ENCODE data around the gene AOC3.

DNA sequence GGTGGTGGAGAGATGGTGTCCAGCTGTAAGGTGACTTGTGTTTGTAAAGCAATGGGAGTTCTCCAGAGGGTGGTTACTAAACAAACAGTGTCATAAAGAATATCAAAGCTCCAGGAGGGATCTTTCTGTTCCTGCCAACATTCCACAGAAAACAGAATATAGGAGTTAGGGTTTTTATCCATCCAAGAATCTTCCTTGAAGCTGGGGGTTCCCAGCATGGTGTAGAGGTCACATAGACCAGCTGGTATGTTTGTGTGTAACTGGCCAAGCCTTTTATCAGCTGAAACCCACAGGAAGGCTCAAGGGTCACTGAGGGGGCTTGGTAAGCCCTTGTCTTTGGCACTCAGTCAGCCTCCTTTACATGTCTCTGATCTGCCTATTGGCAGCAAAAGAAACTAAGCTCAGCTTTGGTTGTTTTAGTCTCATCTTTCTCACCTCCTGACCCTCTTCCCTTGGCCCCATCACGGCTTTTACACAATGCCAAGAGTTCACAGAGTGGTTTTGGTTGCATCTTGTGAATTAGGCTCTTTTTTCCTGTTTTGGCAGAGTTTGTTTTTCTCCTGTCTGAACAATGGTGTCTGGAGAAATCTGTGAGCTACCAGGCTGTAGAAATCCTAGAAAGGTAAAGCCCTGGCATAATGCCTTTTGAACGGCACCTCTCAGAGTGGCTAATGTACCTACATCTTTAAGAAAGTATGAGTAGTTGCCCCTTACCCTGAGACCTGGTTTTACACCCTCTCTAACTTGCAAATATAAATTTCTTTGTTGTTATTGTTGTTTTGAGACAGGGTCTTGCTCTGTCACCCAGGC, 47.7 kb upstream of the AOC3 start:
- TF ChIP-seq TAF1 (IDR thresholded peaks at IDR 0.05; ENCODE audit: low read depth, low read length) (no peak), POLR2AphosphoS5 (IDR thresholded peaks at IDR 0.05; ENCODE audit: low read depth, low read length) (no peak), POLR2A (IDR thresholded peaks at IDR 0.05; ENCODE audit: low read depth, low read length) (no peak), SPI1 (IDR thresholded peaks at IDR 0.05; ENCODE audit: low read depth, low read length) (no peak), POU2F2 (IDR thresholded peaks at IDR 0.05; ENCODE audit: low read depth, low read length) (no peak), PAX5 (IDR thresholded peaks at IDR 0.05; ENCODE audit: insufficient read depth, low read length, severe bottlenecking) (no peak)
